Erythroblast (primary cell): Measurements from ENCODE around the gene PSMD12.
A peak's percentile ranks its signal among the peaks of the same experiment; 100 is the strongest.

ENCODE experiments used
- DNase-seq, 2 experiments: peaks; one replicate each; lab custom pipeline; 2025; lab: John Stamatoyannopoulos, UW
- GATA1 ChIP-seq: IDR thresholded peaks from 2 replicates; pipeline ENCODE4 v1.6.1; 2011; ENCODE audit warnings: low read depth, mild to moderate bottlenecking, control low read depth, low read length, moderate library complexity
- POLR2A ChIP-seq: IDR thresholded peaks from 2 replicates; pipeline ENCODE4 v1.6.1; 2011; ENCODE audit warnings: mild to moderate bottlenecking, low read length

PSMD12 gene

DNA sequence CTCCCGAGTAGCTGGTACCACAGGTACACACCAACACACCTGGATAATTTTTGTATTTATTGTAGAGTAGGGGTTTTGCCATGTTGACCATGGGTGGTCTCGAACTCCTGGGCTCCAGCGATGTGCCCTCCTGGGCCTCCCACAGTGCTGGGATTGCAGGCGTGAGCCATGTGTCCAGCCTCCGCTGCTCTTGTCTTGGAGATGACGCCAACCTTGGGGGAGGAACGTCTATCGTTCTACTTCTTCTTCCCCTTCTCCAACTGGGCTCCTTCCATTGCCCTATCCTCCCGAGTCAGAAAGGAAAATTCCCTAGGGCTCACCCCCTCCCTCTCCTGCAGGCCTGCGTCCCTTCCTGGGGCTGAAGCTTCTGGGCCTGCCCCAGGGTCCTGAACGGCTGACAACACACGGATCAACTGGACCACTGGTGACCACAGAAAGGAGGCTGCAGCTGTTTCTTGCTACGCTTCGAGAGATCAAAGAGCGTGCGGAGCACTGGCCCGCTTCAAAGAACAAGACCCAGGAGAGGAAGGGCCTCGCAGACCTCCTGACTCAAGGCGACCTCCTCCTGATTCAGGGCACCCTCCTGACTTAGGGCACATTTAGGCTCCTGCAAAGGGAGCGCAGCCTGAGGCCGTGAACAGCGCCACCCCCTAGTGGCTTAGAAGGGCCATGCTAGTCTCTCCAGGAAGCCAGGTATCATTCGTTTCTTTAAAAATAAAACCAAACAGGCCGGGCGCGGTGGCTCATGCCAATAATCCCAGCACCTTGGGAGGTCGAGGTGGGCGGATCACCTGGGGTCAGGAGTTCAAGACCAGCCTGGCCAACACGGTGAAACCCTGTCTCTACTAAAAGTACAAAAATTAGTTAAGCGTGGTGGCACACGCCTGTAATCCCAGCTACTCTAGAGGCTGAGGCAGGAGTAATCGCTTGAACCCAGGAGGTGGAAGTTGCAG is 72.8 kb downstream of the PSMD12 start:
- no peak for TF ChIP-seq GATA1
- TF ChIP-seq POLR2A, result no peak
- DNase-seq, result peak; percentile 63 to 68

- TF ChIP-seq POLR2A (no peak), GATA1 (no peak)
- no peak for DNase-seq
These were observed 75.6 kb downstream of the PSMD12 start for GRCh38 chr17:67290711-67291291.

DNA sequence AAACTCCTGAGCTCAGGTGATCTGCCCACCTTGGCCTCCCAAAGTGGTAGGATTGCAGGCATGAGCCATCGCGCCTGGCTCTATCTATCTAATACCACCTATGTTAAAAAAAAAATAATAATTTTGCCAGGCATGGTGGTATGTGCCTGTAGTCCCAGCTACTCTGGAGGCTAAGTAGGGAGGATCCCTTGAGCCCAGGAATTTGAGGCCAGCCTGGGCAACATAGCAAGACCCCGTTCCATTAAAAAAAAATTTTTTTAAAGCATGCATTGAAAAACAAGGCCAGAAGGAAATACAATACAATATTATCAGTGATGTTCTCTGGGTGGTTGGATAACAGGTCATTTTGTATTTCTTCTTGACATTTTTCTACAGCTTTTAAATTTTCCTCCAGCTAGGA is 76.1 kb downstream of the PSMD12 start:
- no peak for DNase-seq
- TF ChIP-seq POLR2A (no peak), GATA1 (no peak)

GRCh38 chr17:67289181-67289876 is 77.0 kb downstream of the PSMD12 start:
- TF ChIP-seq POLR2A, result no peak
- TF ChIP-seq GATA1, result no peak
- no peak for DNase-seq
